GM23248 (cell line): ENCODE data around the gene IGFN1. TPM values are rescaled to one million over a fixed set of nuclear protein-coding genes. Genes with fewer than 3 reads are reported as not detected.
A peak's percentile ranks its signal among the peaks of the same experiment; 100 is the strongest.

ENCODE experiments used
- DNase-seq: peaks from one replicate; pipeline ENCODE4 v3.0.0-alpha.2; 2015
- H2AFZ ChIP-seq: fragments of 200-600 bp; sonication (generic); 2 replicates; pipeline ENCODE4 v1.6.1; 2016; ENCODE audit warnings: antibody characterized with exemption
- H3F3A ChIP-seq: fragments of 200-600 bp; sonication (generic); 2 replicates; pipeline ENCODE4 v1.6.1; 2016; ENCODE audit warnings: mild to moderate bottlenecking, antibody characterized with exemption, mixed run types; ENCODE audit not compliant: insufficient read depth
- H3K27ac ChIP-seq: fragments of 200-600 bp; sonication (generic); 2 replicates; pipeline ENCODE4 v1.5.1; 2016; ENCODE audit warnings: mild to moderate bottlenecking
- H3K27me3 ChIP-seq: fragments of 200-600 bp; sonication (generic); replicated peaks from 2 replicates; pipeline ENCODE4 v1.6.1; 2016; ENCODE audit warnings: mild to moderate bottlenecking; ENCODE audit not compliant: insufficient read depth
- H3K36me3 ChIP-seq: fragments of 200-600 bp; sonication (generic); 2 replicates; pipeline ENCODE4 v1.6.1; 2016; ENCODE audit warnings: low read depth, mild to moderate bottlenecking
- H3K4me1 ChIP-seq: fragments of 200-600 bp; sonication (generic); 2 replicates; pipeline ENCODE4 v1.6.1; 2016; ENCODE audit warnings: mild to moderate bottlenecking; ENCODE audit not compliant: insufficient read depth
- H3K4me2 ChIP-seq: fragments of 200-600 bp; sonication (generic); one replicate; pipeline ENCODE4 v1.6.1; 2016; ENCODE audit warnings: mild to moderate bottlenecking; ENCODE audit not compliant: unreplicated experiment
- H3K4me3 ChIP-seq: fragments of 200-600 bp; sonication (generic); 2 replicates; pipeline ENCODE4 v1.5.1; 2016; ENCODE audit warnings: mild to moderate bottlenecking
- H3K79me2 ChIP-seq: fragments of 200-600 bp; sonication (generic); 2 replicates; pipeline ENCODE4 v1.6.1; 2016; ENCODE audit warnings: mild to moderate bottlenecking; ENCODE audit not compliant: insufficient read depth
- H3K9ac ChIP-seq: fragments of 200-600 bp; sonication (generic); 2 replicates; pipeline ENCODE4 v1.6.1; 2016; ENCODE audit warnings: mild to moderate bottlenecking
- H3K9me2 ChIP-seq: fragments of 200-600 bp; sonication (generic); 2 replicates; pipeline ENCODE4 v1.6.1; 2016; ENCODE audit warnings: mixed run types, mild to moderate bottlenecking, moderate library complexity; ENCODE audit not compliant: insufficient read depth
- H3K9me3 ChIP-seq: fragments of 200-600 bp; sonication (generic); one replicate; pipeline ENCODE4 v1.6.1; 2017; ENCODE audit warnings: low read depth
- H4K20me1 ChIP-seq: fragments of 200-600 bp; sonication (generic); 2 replicates; pipeline ENCODE4 v1.6.0; 2016; ENCODE audit not compliant: insufficient read depth
- EZH2 ChIP-seq: fragments of 200-600 bp; sonication (generic); IDR thresholded peaks from 2 replicates; pipeline ENCODE4 v1.6.1; 2018; ENCODE audit warnings: antibody characterized with exemption, mild to moderate bottlenecking; ENCODE audit not compliant: insufficient read depth, poor library complexity, severe bottlenecking
- EZH2phosphoT487 ChIP-seq: fragments of 200-600 bp; sonication (generic); IDR thresholded peaks from 2 replicates; pipeline ENCODE4 v1.6.1; 2018; ENCODE audit warnings: antibody characterized with exemption, moderate library complexity, mild to moderate bottlenecking, low read depth; ENCODE audit not compliant: insufficient read depth
- WGBS, 2 experiments: methylation state at CpG; one replicate each; pipeline ENCODE4 v1.1.6; 2015 to 2017; ENCODE audit warnings: low lambda C conversion rate in 2 of 2, low coverage in 1 of 2; ENCODE audit errors: missing lambda C conversion rate in 2 of 2; 5-methylcytosine and 5-hydroxymethylcytosine counted together
- in situ Hi-C: fragments of 300-500 bp; cut with MboI; formaldehyde crosslinking; loops from 2 replicates; pipeline ENCODE4 v1.15.0; 2020
- polyA plus RNA-seq: library from polyadenylated mRNA; unstranded; fragments of >200 nt; fragmentation: Nextera tagmentation; extraction: Ambion mirVana; gene quantifications from 2 replicates; pipeline ENCODE4 v1.2.1, GENCODE V29; 2016
- total RNA-seq: library from RNA; depleted of rRNA; stranded (reverse); fragments of >200 nt; shearing (Covaris generic); gene quantifications from 2 replicates; pipeline ENCODE4 v1.2.3, GENCODE V29; 2014

IGFN1 gene
- total and polyA plus RNA-seq, 2 experiments from 2014 or later, result not detected

DNA sequence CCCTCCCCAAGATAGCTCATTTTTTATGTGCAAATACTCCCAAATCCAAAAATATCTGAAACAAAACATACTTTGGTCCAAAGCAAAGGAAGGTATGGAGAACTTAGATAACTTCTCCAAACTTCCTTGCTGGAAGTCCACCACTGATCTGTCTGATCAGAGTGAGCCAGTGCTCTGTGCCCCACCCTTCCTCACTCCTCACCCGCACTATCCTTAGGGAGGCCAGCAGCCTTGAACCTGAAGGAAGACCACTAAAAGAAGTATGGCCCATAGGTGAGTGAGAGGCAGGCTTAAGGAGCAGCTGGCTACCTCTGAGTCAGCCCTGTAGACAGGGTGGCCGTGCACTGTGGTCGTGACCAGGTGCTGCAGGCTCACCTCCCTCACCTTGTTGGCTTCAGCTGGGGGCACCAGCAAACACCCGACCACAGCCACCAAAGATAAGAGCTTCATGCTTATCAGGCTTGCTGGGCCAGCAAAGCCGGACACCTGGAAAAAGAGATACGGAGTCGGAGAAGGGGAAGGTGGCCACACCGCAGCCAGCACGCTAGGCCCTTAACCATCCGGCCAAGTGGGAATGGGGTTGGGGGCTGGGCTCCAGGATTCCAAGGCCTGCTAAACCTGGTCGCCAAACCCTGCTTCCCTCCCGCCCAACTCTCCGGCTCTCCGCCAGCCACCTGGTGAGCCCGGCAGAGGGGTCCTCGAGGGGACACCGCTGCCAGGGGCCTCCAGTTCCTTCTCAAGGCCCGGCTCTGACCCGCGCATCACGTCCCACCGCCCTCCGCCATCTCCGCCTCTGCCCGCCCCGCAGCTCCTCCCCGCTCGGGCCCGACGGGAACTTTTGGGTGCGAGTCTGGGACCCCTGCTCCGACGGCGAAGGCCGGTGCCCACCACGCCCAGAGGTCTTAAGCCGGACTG is 36.9 kb upstream of the IGFN1 start:
- in situ Hi-C loops, result no loop called here
- TF ChIP-seq EZH2phosphoT487 (no peak), EZH2 (no peak)
- 4% methylated on average over 33 to 35 of the region's 37 CpGs for WGBS, 2 experiments
- DNase-seq, result no peak
- Histone ChIP-seq H3K79me2 (peaks cover 12% of the 10 kb centered on the region), H3K4me2 (peak overlapping the region; percentile 96), H3K9me3 (no peaks in the 10 kb centered on the region), H3K4me3 (peak overlapping the region; percentile 85), H3K36me3 (no peaks in the 10 kb centered on the region), H3K27ac (no peak overlapping the region), H4K20me1 (no peaks in the 10 kb centered on the region), H2AFZ (peak overlapping the region; percentile 95), H3K9me2 (no peaks in the 10 kb centered on the region), H3K27me3 (no peaks in the 10 kb centered on the region), H3K4me1 (peaks cover 8% of the 10 kb centered on the region), H3K9ac (peak overlapping the region; percentile 85), H3F3A (no peaks in the 10 kb centered on the region)

DNA sequence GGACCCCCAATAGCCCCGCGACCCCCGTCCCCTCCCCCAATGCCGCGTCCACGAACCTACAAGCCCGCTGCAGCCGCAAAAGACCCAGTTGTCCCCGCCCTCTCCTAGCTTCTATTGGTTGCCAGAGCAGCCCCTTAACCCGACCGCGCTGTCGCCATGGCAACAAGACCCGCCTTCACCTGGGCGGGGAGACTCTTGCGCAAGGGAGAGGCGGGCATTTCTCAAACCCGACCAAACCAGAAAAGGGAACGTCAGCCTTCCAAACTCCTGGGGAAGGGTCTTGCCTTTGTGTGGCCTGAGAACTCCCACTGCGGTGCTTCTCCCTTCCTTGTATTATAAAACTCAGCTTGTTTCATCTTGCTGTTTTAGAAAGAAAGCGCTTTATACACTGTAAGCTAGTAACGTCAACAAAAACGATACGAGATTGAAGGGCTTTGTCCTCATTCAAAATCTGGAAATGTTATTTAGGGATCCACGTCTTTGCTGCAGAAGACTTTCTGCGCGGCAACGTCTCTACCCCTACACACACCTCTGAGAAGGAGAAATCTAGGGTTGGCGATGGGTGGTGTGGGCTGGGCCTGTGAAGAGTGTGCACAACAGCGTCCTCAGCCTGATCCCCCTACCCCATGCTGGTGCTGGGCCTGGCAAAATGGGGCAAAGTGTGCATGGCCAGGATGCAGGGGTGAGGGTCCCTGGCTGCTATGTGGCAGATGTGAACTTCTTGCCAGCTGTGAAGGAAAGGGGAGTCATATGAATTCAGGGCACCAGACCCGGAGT is 36.0 kb upstream of the IGFN1 start, which contains the start of gene TMEM9:
TSS of gene TMEM9 (minus strand) at position 86 of the 777 bp plus-strand sequence. CDS start 551 bp downstream, outside the sequence.
- H3K9me3 ChIP-seq, result no peaks in the 10 kb centered on the region
- H3K4me1 ChIP-seq, result peaks cover 8% of the 10 kb centered on the region
- H4K20me1 ChIP-seq, result no peaks in the 10 kb centered on the region
- peak within 1 kb of the TSS; percentile 96 for H3K4me2 ChIP-seq
- H2AFZ ChIP-seq, result peak within 1 kb of the TSS; percentile 95
- TF ChIP-seq EZH2 (no peak), EZH2phosphoT487 (no peak)
- H3K36me3 ChIP-seq, result no peaks in the 10 kb centered on the region
- peak within 1 kb of the TSS; percentile 85 for H3K4me3 ChIP-seq
- WGBS, 2 experiments, result 7 to 8% methylated on average over 31 of the region's 31 CpGs
- H3F3A ChIP-seq, result no peaks in the 10 kb centered on the region
- H3K9me2 ChIP-seq, result no peaks in the 10 kb centered on the region
- H3K9ac ChIP-seq, result peak within 1 kb of the TSS; percentile 85
- no peak within 1 kb of the TSS for H3K27ac ChIP-seq
- peak; percentile 96 for DNase-seq
- in situ Hi-C loops, result no loop called here
- no peaks in the 10 kb centered on the region for H3K27me3 ChIP-seq
- peaks cover 12% of the 10 kb centered on the region for H3K79me2 ChIP-seq

DNA sequence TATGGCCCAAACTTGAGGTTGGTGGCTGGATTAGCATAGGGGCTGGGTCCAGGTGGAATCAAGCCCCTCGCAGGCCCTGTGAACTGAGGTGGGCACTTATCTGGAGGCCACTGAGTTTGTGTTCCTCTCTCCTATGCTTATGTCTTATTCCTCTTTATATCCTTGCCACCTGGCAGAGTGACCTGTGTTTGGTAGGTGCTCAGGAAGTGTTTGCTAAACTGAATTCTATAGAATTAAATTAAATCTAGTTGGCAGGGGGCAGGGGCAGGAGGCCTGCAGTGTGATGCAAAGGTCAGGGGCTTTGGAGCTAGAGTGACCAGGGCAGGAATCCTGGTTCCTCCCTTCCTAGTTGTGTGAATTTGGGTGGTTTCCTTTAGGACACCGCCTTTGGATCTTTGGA is 35.3 kb upstream of the IGFN1 start:
- no peak overlapping the region for H3K4me3 ChIP-seq
- 47 to 100% methylated on average over 1 to 2 of the region's 2 CpGs for WGBS, 2 experiments
- H3K27ac ChIP-seq, result no peak overlapping the region

DNA sequence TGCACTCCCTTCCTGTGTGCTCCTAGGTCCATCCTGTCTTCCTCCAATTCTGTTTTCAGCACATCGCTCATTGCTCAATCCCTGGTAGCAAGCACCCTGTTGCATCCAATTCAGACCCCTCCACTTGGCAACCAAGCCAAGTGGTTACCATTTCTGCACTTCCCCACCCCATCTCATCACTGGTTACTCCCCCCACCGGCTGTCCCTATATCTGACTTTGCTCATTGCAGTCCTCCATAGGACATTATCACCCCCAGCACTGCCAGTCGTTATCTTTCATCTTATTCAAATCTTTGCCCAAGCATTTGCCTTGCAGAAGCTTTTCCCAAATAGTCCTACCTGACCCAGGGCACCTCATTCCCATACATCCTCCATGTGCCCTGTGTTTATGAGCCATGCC is 34.3 kb upstream of the IGFN1 start:
- no peak for DNase-seq

More for the DNA sequence above, 35.3 kb upstream of the IGFN1 start:
- Histone ChIP-seq H3F3A (no peaks in the 10 kb centered on the region), H3K9me3 (no peaks in the 10 kb centered on the region), H2AFZ (no peak overlapping the region), H3K4me1 (peaks cover 8% of the 10 kb centered on the region), H3K9me2 (no peaks in the 10 kb centered on the region), H3K79me2 (peaks cover 12% of the 10 kb centered on the region), H3K9ac (no peak overlapping the region), H3K4me2 (no peak overlapping the region), H4K20me1 (no peaks in the 10 kb centered on the region), H3K36me3 (no peaks in the 10 kb centered on the region), H3K27me3 (no peaks in the 10 kb centered on the region)
- TF ChIP-seq EZH2phosphoT487 (no peak), EZH2 (no peak)
- no peak for DNase-seq
- in situ Hi-C loops, result no loop called here

More for the DNA sequence above, 34.3 kb upstream of the IGFN1 start:
- TF ChIP-seq EZH2 (no peak), EZH2phosphoT487 (no peak)
- peaks cover 8% of the 10 kb centered on the region for H3K4me1 ChIP-seq
- 63 to 75% methylated on average over 3 of the region's 3 CpGs for WGBS, 2 experiments
- in situ Hi-C loops, result no loop called here
- H3K27me3 ChIP-seq, result no peaks in the 10 kb centered on the region
- H2AFZ ChIP-seq, result no peak overlapping the region
- H3F3A ChIP-seq, result no peaks in the 10 kb centered on the region
- H3K9ac ChIP-seq, result no peak overlapping the region
- H3K9me2 ChIP-seq, result no peaks in the 10 kb centered on the region
- H3K79me2 ChIP-seq, result peaks cover 12% of the 10 kb centered on the region
- no peaks in the 10 kb centered on the region for H4K20me1 ChIP-seq
- no peaks in the 10 kb centered on the region for H3K36me3 ChIP-seq
- H3K4me2 ChIP-seq, result no peak overlapping the region
- no peak overlapping the region for H3K27ac ChIP-seq
- no peaks in the 10 kb centered on the region for H3K9me3 ChIP-seq
- no peak overlapping the region for H3K4me3 ChIP-seq
